ENCODE results near the gene SNTG2. TPM values are rescaled to one million over a fixed set of nuclear protein-coding genes. Genes with fewer than 3 reads are reported as not detected.

The SNTG2 gene
- total RNA-seq, 4 donors from 2014 or later, result 4.2 to 14.2 (median 9.2) TPM

DNA sequence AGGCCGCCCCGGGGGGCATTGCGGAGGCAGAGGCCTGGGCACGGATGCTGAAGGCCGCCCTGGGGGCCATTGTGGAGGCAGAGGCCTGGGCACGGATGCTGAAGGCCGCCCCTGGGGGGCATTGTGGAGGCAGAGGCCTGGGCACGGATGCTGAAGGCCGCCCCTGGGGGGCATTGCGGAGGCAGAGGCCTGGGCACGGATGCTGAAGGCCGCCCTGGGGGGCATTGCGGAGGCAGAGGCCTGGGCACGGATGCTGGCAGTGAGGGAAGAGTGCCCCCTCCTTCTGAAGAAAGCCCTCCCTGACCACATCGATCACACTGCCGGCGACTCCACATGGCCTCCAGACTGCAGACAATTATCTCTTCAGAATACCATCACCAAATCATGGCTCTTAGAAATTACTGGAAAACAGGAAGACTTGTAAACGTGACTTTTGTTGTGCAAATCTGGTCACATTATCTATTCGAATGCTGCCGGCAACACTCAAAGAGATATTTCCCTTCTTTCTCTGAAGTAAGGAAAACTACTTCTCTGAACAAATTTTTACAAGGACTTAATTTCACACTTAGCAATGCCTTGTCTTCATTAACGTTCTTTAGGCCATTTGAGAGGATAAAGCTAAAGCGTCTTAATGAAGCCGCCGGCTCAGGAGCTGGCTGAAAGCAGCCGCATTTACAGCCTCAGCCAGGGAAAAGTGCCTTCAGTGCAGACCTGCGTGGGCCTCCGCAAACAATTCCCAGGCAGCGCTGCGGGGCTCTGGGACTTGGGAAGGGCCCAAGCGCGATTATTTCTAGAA is 18.1 kb upstream of the SNTG2 start:
- WGBS, 2 donors, result 72 to 79% methylated on average over 17 to 19 of the region's 31 CpGs
- intact Hi-C loops (cut with DNase I), result no loop called here
- no peak for DNase-seq

DNA sequence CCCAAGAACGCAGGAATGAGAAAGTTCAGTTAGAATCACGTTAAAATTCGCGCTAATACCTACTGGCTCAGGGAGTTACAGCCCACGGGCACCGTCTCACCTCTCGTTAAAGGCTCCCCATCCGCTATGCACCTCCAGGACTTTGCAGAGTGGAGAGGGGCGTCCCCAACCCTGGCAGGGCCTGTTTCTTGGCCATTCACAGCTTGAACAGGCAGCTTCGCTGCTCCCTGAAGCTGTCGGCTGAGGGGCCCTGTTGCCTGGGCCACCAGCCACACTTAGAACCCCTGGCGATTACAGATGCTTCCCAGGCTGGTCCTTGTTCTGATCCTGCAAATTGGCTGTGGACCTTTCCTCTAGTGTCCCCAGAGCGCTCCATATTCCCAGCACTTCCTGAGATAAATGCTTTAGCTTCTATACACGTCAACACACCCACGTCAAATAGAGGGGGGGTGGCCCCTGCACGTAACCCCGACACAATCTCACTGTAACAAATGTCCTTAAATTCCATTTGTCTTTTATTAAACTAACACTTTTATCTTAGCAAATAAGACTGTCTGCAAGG is 16.8 kb upstream of the SNTG2 start:
- H3K4me3 ChIP-seq (replicated peaks in 1 of 3), result no peak overlapping the region
- intact Hi-C loops (cut with DNase I), result no loop called here
- no peaks in the 10 kb centered on the region for H3K4me1 ChIP-seq
- H3K27me3 ChIP-seq, result no peaks in the 10 kb centered on the region
- no peak for DNase-seq
- no peak overlapping the region for H3K27ac ChIP-seq
- no peaks in the 10 kb centered on the region for H3K9me3 ChIP-seq
- no peak for TF ChIP-seq POLR2A (IDR thresholded peaks at IDR 0.05)
- TF ChIP-seq, protein P1, sequence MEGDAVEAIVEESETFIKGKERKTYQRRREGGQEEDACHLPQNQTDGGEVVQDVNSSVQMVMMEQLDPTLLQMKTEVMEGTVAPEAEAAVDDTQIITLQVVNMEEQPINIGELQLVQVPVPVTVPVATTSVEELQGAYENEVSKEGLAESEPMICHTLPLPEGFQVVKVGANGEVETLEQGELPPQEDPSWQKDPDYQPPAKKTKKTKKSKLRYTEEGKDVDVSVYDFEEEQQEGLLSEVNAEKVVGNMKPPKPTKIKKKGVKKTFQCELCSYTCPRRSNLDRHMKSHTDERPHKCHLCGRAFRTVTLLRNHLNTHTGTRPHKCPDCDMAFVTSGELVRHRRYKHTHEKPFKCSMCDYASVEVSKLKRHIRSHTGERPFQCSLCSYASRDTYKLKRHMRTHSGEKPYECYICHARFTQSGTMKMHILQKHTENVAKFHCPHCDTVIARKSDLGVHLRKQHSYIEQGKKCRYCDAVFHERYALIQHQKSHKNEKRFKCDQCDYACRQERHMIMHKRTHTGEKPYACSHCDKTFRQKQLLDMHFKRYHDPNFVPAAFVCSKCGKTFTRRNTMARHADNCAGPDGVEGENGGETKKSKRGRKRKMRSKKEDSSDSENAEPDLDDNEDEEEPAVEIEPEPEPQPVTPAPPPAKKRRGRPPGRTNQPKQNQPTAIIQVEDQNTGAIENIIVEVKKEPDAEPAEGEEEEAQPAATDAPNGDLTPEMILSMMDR (IDR thresholded peaks at IDR 0.05), result no peak
- no peaks in the 10 kb centered on the region for H3K36me3 ChIP-seq
- WGBS, 2 donors, result 79 to 86% methylated on average over 17 of the region's 17 CpGs

More for the DNA sequence above, 18.1 kb upstream of the SNTG2 start:
- Histone ChIP-seq H3K9me3 (no peaks in the 10 kb centered on the region), H3K36me3 (no peaks in the 10 kb centered on the region), H3K27ac (no peak overlapping the region), H3K4me3 (replicated peaks in 1 of 3) (no peak overlapping the region), H3K27me3 (no peaks in the 10 kb centered on the region), H3K4me1 (no peaks in the 10 kb centered on the region)
- TF ChIP-seq, protein P1 (IDR thresholded peaks at IDR 0.05), result no peak
- TF ChIP-seq POLR2A (IDR thresholded peaks at IDR 0.05), result no peak

DNA sequence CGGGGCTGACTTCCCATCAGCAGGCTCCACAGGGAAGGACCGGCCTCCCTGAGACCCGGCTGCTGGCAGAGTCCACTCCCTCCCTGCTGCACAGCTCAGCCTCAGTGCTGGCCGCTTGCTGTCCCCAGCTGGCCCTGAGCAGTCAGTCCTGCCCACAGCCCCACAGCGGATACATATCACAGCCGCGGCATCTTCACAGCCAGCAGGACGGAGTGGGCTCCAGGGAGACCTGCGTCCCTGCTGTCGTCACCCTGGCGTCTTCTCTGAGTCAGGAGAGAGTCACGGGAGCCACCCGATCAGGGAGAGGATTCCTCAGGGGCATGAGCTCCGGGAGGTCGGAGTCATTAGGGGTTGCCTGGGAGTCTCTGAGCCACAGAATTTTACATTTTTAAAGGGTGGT is 13.1 kb upstream of the SNTG2 start:
- intact Hi-C loops (cut with DNase I), result no loop called here
- TF ChIP-seq, protein P1 (IDR thresholded peaks at IDR 0.05), result no peak
- TF ChIP-seq POLR2A (IDR thresholded peaks at IDR 0.05), result no peak
- H3K9me3 ChIP-seq, result no peaks in the 10 kb centered on the region
- no peaks in the 10 kb centered on the region for H3K4me1 ChIP-seq
- DNase-seq, result no peak
- H3K27ac ChIP-seq, result no peak overlapping the region
- no peaks in the 10 kb centered on the region for H3K36me3 ChIP-seq
- H3K4me3 ChIP-seq (replicated peaks in 1 of 3), result no peak overlapping the region
- H3K27me3 ChIP-seq, result no peaks in the 10 kb centered on the region
- 74 to 85% methylated on average over 7 to 15 of the region's 15 CpGs for WGBS, 2 donors

DNA sequence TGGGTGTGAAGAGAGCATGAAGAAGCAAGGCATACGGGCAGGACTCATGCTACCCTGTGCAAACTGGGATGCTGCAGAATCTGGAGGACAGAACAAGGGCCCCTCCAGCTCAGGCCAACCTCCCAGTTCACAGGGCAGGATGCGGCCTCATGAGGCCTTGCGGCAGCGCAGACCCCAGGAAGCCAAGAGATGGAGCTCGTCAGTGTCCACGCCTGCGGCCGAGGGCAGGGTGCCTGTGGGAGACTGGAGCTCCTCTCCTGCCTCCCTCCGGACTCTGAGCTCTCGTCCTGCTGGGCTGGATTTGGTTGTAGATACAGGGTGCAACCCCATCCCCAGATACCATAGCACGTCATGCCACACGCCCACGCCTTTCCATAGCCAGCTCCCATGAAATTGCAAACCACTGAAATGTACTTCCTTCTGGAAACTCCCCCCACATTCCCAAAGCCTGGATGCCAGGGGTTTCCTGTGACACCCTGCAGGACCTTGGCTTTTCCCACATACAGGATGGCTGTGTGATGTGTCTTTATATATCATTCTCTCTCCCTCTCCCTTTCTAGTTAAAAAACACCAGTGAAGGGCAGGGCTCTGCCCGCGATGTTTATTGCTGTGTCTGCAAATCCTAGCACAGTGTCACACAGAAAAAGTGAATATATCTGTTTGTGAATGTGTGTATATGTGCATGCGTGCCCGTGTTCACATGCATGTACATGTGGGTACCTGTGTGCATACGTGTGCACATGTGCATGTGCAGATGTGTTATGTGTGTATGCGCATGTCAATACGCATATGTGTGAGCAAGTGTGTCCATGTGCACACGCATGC is 12.3 kb upstream of the SNTG2 start:
- no peaks in the 10 kb centered on the region for H3K9me3 ChIP-seq
- TF ChIP-seq, protein P1 (IDR thresholded peaks at IDR 0.05), result no peak
- H3K27ac ChIP-seq, result no peak overlapping the region
- intact Hi-C loops (cut with DNase I), result no loop called here
- 86 to 90% methylated on average over 19 to 21 of the region's 21 CpGs for WGBS, 2 donors
- no peak for DNase-seq
- no peaks in the 10 kb centered on the region for H3K36me3 ChIP-seq
- no peaks in the 10 kb centered on the region for H3K4me1 ChIP-seq
- H3K27me3 ChIP-seq, result no peaks in the 10 kb centered on the region
- no peak overlapping the region for H3K4me3 ChIP-seq (replicated peaks in 1 of 3)
